Thyroid gland (tissue), 4 donors: ENCODE measurements around the gene ZNF14. TPM values are rescaled to one million over a fixed set of nuclear protein-coding genes. Genes with fewer than 3 reads are reported as not detected.

Experiments used
- DNase-seq, 2 donors: peaks; one replicate each; pipeline ENCODE4 v3.0.0-alpha.2; 2019
- H3K27ac ChIP-seq, 3 donors: fragments of 200-600 bp; sonication (generic); 1 replicate in 2 of 3; 2 replicates in 1 of 3; pipeline ENCODE4 v1.5.1; 2016 to 2019; ENCODE audit warnings: mild to moderate bottlenecking in 1 of 3, moderate library complexity in 1 of 3
- H3K27me3 ChIP-seq: fragments of 200-600 bp; sonication (generic); one replicate; pipeline ENCODE4 v1.5.1; 2019
- H3K36me3 ChIP-seq, 2 donors: fragments of 200-600 bp; sonication (generic); one replicate each; pipeline ENCODE4 v1.5.1; 2016 to 2019
- H3K4me1 ChIP-seq, 2 donors: fragments of 200-600 bp; sonication (generic); one replicate each; pipeline ENCODE4 v1.5.1; 2017 to 2019
- H3K4me3 ChIP-seq, 3 donors: fragments of 200-600 bp; sonication (generic); replicated peaks in 1 of 3; 1 replicate in 2 of 3; 2 replicates in 1 of 3; pipeline ENCODE4 v1.5.1; 2016; ENCODE audit warnings: mild to moderate bottlenecking in 1 of 3
- H3K9me3 ChIP-seq: fragments of 200-600 bp; sonication (generic); one replicate; pipeline ENCODE4 v1.5.1; 2017
- POLR2A ChIP-seq, 2 donors: fragments of 450-650 bp; IDR thresholded peaks; one replicate each; pipeline ENCODE4 v1.6.1; 2017; ENCODE audit warnings: antibody characterized with exemption in 2 of 2, mild to moderate bottlenecking in 2 of 2, moderate library complexity in 1 of 2
- WGBS, 2 donors: methylation state at CpG; one replicate each; pipeline ENCODE4 v1.1.5; 2017; 5-methylcytosine and 5-hydroxymethylcytosine counted together
- intact Hi-C: fragments of 100-400 bp; cut with DNase I; formaldehyde crosslinking; loops from one replicate; pipeline ENCODE4 v1.15.1; 2023
- total RNA-seq, 4 donors: library from RNA; depleted of rRNA; stranded (reverse); fragments of >200 nt; gene quantifications; one replicate each; pipeline ENCODE4 v1.2.3, GENCODE V29; 2016
- TF ChIP-seq, protein P1 (sequence below), 6 experiments: fragments of 200-600 bp in 3 of 6; fragments of 450-650 bp in 3 of 6; sonication (generic) in 3 of 6; IDR thresholded peaks; one replicate each; pipeline ENCODE4 v1.5.1; 2016 to 2019; ENCODE audit warnings: antibody characterized with exemption in 6 of 6, mild to moderate bottlenecking in 2 of 6, inconsistent platforms in 1 of 6, moderate library complexity in 1 of 6

Gene ZNF14
- total RNA-seq, 4 donors from 2014 or later, result 13.8 to 21.1 (median 17.7) TPM

DNA sequence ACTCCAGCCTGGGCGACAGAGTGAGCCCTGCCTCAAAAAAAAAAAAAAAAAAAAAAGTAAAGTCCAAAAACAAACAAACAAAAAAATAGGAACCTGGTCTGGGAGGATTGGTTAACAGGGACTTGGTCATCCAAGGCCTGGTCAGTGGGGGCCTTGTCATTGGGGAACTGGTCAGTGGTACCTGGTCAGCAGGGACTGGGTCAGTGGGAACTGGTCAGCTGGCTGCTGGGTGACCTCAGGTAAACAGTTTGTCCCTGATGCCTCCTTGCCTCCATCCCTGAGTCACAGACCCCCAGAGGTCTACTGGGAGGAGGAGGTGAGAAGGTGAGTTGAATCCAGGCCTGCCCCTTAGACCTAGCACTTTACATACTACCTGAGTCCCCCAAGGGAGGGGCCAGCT, 5.7 kb upstream of the ZNF14 start:
- DNase-seq, result no peak
- WGBS, 2 donors, result 80 to 92% methylated on average over 1 of the region's 1 CpG
- intact Hi-C loops, result no loop called here
- Histone ChIP-seq H3K27me3 (no peaks in the 10 kb centered on the region), H3K36me3 (no peaks in the 10 kb centered on the region), H3K9me3 (no peaks in the 10 kb centered on the region), H3K27ac (no peak overlapping the region), H3K4me3 (no peak overlapping the region), H3K4me1 (no peaks in the 10 kb centered on the region)
- TF ChIP-seq, protein P1, sequence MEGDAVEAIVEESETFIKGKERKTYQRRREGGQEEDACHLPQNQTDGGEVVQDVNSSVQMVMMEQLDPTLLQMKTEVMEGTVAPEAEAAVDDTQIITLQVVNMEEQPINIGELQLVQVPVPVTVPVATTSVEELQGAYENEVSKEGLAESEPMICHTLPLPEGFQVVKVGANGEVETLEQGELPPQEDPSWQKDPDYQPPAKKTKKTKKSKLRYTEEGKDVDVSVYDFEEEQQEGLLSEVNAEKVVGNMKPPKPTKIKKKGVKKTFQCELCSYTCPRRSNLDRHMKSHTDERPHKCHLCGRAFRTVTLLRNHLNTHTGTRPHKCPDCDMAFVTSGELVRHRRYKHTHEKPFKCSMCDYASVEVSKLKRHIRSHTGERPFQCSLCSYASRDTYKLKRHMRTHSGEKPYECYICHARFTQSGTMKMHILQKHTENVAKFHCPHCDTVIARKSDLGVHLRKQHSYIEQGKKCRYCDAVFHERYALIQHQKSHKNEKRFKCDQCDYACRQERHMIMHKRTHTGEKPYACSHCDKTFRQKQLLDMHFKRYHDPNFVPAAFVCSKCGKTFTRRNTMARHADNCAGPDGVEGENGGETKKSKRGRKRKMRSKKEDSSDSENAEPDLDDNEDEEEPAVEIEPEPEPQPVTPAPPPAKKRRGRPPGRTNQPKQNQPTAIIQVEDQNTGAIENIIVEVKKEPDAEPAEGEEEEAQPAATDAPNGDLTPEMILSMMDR (IDR thresholded peaks at IDR 0.05), result no peak
- TF ChIP-seq POLR2A (IDR thresholded peaks at IDR 0.05), result no peak

DNA sequence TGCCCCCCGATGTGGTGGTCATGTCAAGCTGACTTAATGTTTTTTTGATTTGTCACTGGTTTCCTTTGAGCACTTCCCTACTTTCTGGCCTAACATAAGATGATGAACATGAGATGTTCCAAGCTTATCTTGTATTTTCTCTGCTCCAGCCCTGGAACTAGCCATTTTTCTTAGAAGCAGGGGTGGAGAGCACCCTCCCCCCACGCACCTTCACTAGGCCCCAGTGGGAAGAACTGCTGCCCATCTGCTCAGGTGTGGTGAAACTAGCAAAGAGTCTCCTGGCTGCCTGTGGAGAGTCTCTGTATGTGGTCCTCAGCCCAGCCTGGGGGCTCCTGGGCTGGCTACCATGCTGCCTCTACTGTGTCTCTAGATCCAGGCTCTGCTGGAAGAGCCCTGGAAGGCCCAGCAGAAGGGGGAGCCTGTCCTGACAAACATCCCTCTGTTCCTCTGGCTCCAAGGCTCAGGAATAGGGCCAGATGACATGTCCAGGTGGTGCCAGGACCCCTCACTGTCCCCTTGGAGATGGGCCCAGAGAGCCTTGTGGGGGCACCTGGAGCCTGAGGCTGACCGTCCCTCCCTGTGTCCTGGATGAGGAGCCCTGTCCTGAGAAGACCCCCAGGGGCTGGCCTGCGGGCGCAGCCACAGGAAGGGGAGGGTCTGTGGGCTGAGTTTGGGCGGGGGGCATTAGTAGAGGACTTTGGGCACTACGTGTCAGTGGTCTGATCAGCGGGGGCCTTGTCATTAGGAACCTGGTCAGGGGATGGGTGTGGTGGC, 4.8 kb upstream of the ZNF14 start:
- no peaks in the 10 kb centered on the region for H3K36me3 ChIP-seq
- no peak overlapping the region for H3K4me3 ChIP-seq
- DNase-seq, result no peak
- TF ChIP-seq POLR2A (IDR thresholded peaks at IDR 0.05), result no peak
- TF ChIP-seq, protein P1 (IDR thresholded peaks at IDR 0.05), result no peak
- no peaks in the 10 kb centered on the region for H3K27me3 ChIP-seq
- H3K4me1 ChIP-seq, result no peaks in the 10 kb centered on the region
- intact Hi-C loops, result no loop called here
- H3K27ac ChIP-seq, result no peak overlapping the region
- 93 to 94% methylated on average over 4 to 7 of the region's 8 CpGs for WGBS, 2 donors
- H3K9me3 ChIP-seq, result no peaks in the 10 kb centered on the region

DNA sequence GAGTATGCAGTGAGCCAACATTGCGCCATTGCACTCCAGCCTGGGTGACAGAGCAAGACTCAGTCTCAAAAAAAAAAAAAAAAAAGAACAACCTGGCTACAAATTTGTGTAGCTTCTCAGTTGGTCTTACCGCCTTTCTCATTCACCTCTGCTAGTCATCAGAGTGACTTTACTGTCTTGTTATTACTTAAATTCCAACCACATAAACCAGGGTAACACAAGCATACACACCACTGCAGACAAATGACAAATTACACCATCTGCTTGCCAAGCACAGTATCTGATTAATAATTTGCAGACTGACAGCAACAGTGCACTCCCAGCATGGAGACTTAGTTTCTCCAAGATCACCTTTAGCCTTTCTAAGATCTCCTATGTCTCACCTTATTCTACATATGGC, 11.0 kb downstream of the ZNF14 start:
- no peak for DNase-seq
- Histone ChIP-seq H3K4me3 (no peak overlapping the region), H3K9me3 (no peaks in the 10 kb centered on the region), H3K4me1 (no peaks in the 10 kb centered on the region), H3K27ac (no peak overlapping the region), H3K36me3 (peaks cover 0 to 5% of the 10 kb centered on the region in 2 donors), H3K27me3 (no peaks in the 10 kb centered on the region)
- TF ChIP-seq POLR2A (IDR thresholded peaks at IDR 0.05), result no peak
- TF ChIP-seq, protein P1 (IDR thresholded peaks at IDR 0.05), result no peak
- intact Hi-C loops, result no loop called here
- WGBS, 2 donors, result 92 to 94% methylated on average over 2 of the region's 2 CpGs

DNA sequence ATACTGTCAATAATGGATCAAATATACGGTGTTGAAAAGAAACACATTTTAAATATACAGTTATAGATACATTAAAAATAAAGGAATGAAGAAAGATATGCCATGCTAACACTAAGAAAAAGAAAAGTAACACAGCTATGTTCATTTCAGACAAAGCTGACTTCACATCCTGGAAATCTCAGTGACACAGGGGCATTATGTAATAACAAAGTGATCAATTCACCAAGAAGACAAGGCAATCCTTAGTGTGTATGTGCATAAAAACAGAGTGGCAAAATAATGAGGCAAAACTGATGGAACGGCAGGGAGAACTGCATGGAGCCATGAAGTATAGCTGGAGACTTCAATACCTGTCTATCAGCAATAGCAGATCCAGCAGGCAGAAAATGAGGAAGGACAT, 13.1 kb downstream of the ZNF14 start:
- peaks cover 0 to 5% of the 10 kb centered on the region in 2 donors for H3K36me3 ChIP-seq
- intact Hi-C loops, result loop anchor here (5.0 to 10.0 kb wide), 2 partner anchors 115 to 398 kb away; no protein-coding TSS in a partner anchor
- H3K27me3 ChIP-seq, result no peaks in the 10 kb centered on the region
- H3K4me1 ChIP-seq, result no peaks in the 10 kb centered on the region
- no peak for DNase-seq
- 96 to 100% methylated on average over 2 of the region's 2 CpGs for WGBS, 2 donors
- H3K27ac ChIP-seq, result no peak overlapping the region
- no peak for TF ChIP-seq POLR2A (IDR thresholded peaks at IDR 0.05)
- TF ChIP-seq, protein P1 (IDR thresholded peaks at IDR 0.05), result no peak
- H3K4me3 ChIP-seq, result no peak overlapping the region
- H3K9me3 ChIP-seq, result no peaks in the 10 kb centered on the region
